Coronary artery (tissue), 2 donors: ENCODE results near the gene ABCB8.
A peak's percentile ranks its signal among the peaks of the same experiment; 100 is the strongest.

Source experiments
- DNase-seq: peaks from one replicate; pipeline ENCODE4 v3.0.0-alpha.2; 2017; ENCODE audit warnings: low spot score
- H3K27ac ChIP-seq, 2 donors: fragments of 200-600 bp; sonication (generic); one replicate each; pipeline ENCODE4 v1.5.1; 2016 to 2019
- H3K4me3 ChIP-seq: fragments of 200-600 bp; sonication (generic); 2 replicates; pipeline ENCODE4 v1.5.1; 2016; ENCODE audit warnings: mild to moderate bottlenecking, moderate library complexity
- TF ChIP-seq, protein P1 (sequence below): fragments of 200-600 bp; sonication (generic); IDR thresholded peaks from one replicate; pipeline ENCODE4 v1.5.1; 2019; ENCODE audit warnings: antibody characterized with exemption

The ABCB8 gene

DNA sequence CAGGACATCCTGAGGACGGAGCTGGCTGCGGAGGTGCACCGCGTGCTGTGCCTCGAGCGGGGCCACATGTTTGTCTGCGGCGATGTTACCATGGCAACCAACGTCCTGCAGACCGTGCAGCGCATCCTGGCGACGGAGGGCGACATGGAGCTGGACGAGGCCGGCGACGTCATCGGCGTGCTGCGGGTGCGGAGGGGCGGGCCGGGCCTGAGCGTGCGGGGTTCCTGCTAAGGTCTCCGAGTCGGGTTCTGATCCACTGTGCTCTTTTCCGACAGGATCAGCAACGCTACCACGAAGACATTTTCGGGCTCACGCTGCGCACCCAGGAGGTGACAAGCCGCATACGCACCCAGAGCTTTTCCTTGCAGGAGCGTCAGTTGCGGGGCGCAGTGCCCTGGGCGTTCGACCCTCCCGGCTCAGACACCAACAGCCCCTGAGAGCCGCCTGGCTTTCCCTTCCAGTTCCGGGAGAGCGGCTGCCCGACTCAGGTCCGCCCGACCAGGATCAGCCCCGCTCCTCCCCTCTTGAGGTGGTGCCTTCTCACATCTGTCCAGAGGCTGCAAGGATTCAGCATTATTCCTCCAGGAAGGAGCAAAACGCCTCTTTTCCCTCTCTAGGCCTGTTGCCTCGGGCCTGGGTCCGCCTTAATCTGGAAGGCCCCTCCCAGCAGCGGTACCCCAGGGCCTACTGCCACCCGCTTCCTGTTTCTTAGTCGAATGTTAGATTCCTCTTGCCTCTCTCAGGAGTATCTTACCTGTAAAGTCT lies 14.3 kb upstream of the ABCB8 start:
- no peak for DNase-seq
- Histone ChIP-seq H3K27ac (no peak overlapping the region), H3K4me3 (peak overlapping the region; percentile 64)
- TF ChIP-seq, protein P1, sequence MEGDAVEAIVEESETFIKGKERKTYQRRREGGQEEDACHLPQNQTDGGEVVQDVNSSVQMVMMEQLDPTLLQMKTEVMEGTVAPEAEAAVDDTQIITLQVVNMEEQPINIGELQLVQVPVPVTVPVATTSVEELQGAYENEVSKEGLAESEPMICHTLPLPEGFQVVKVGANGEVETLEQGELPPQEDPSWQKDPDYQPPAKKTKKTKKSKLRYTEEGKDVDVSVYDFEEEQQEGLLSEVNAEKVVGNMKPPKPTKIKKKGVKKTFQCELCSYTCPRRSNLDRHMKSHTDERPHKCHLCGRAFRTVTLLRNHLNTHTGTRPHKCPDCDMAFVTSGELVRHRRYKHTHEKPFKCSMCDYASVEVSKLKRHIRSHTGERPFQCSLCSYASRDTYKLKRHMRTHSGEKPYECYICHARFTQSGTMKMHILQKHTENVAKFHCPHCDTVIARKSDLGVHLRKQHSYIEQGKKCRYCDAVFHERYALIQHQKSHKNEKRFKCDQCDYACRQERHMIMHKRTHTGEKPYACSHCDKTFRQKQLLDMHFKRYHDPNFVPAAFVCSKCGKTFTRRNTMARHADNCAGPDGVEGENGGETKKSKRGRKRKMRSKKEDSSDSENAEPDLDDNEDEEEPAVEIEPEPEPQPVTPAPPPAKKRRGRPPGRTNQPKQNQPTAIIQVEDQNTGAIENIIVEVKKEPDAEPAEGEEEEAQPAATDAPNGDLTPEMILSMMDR, result no peak

DNA sequence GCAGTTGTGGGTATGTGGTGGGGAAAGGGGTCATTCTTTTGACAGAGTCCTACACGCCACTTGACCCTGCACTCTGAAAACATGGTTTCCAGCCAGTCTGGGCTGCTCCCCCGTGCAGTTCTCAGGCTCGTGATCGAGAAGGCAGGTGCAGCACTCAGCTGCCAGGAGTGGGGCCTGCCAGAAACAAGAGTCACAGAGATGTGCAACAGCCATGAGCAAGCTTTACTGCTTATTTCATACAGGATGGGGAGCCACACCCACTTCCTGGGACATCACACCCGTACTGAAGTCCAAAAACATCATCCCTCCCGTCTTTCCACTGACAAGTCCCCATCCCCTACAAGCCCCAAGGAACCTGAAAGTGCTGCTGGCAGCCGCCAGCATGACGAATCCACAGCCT lies 13.3 kb upstream of the ABCB8 start:
- TF ChIP-seq, protein P1, result no peak
- DNase-seq, result no peak
- no peak overlapping the region for H3K4me3 ChIP-seq
- H3K27ac ChIP-seq, result no peak overlapping the region

DNA sequence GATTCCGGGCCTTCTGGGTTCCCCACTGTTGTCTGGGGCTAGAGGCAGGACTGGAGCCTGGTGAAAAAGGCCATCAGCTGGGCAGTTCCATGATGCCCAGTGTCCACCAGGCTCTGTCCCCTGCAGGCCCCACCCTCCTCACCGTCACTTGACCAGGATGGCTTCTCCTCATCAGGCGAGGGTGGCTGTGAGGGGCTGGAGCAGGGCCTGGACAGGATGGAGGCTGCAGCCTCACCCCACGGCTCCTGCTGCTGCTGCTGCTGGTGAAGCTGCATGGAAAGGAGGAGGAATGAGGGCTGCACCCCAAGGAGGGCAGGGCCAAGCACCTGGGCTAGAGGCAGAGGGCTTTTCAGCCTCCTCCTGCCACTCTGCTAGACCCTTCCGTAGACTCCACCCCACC lies 12.3 kb upstream of the ABCB8 start:
- TF ChIP-seq, protein P1, result no peak

DNA sequence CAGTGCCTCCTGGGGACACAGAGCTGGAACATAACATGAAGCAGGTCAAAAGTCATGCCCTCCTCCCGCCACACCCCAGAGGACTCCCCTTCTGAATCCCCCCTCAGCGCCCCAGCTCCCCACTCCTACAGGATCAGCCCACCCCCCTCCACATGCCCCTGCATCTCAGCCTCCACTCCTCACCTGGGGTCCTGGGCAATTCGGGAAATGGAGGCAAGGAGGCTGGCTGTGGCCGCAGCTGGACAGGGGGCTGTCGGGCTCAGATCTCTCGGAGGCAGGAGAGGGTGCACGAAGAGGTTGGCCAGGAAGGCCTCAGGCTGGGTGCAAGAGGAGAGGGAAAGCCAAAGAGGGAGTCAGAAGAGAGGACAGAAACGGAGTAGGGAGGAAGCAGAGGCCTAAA lies 11.7 kb upstream of the ABCB8 start:
- TF ChIP-seq, protein P1, result no peak
- Histone ChIP-seq H3K4me3 (no peak overlapping the region), H3K27ac (no peak overlapping the region)
- no peak for DNase-seq

More for the DNA sequence above, 12.3 kb upstream of the ABCB8 start:
- Histone ChIP-seq H3K4me3 (no peak overlapping the region), H3K27ac (no peak overlapping the region)
- DNase-seq, result no peak

DNA sequence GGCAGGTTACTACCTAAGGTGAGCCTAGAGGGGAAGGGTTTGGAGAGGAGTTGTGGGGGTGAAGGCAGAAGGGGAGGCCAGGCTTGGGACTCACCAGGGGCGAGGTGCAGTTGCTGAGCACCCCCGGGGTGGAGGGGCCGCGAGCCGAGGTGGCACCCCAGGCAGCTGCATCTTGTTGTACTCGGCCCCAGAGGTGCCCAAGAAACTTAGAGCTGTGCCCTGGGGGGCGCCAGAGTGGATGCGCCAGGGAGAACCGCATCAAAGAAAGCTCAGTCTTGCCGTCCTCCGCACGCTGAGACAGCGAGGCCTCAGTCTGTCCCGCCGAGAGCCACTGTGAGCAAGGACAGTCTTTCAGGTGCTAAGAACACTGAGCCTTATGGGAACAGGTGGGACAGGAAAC lies 11.3 kb upstream of the ABCB8 start:
- no peak for DNase-seq
- H3K4me3 ChIP-seq, result no peak overlapping the region
- TF ChIP-seq, protein P1, result no peak
- H3K27ac ChIP-seq, result no peak overlapping the region

DNA sequence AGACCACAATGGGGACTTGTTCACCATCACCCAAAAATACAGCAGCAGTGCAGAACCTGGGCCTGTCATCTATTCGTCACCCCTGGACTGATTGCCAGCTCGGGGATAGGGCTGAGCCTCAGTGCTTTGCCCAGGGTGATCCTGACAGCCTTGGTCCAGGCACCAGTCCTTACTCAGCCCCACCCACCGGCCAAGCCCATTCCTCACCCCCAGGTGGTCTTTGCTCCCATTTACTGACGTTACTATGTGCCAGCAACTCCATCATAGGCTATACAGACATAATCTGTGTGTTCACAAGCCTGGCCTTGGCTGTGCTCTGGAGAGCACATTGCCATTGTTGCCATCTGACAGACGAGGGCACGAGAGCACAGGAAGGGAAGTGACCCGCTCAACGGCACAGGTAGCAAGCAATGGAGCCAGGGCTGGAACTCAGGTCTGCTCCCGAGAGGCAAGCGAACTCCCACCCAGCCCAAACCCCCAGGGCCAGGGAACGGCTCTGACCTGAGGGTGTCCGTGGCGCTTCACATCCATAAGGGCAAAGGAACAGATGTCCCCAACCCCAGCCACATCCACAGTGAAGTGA lies 10.8 kb upstream of the ABCB8 start:
- Histone ChIP-seq H3K27ac (no peak overlapping the region), H3K4me3 (no peak overlapping the region)
- TF ChIP-seq, protein P1, result no peak
- no peak for DNase-seq

DNA sequence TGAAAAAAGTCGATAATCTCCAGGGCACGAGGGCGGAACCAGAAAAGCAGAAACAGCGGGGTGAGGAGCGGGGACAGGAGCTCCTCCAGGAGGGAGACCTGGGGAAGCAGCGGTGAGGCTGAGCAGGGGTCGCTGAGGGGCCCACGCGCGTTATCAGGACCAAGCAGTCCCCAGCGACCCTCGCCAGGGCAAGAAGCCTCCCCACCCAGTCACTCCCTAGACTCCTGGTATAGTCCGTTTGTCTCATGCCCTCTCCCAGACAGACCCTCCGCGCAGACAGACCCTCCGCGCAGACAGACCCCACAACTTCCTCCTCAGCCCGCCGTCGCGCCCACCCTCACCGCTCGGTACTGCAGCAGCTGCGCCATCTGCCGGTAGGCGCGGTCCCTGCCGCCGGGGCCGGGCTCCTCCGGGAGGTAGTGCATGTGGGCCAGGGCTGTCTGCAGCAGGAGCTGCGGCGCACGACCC lies 10.3 kb upstream of the ABCB8 start:
- DNase-seq, result no peak
- Histone ChIP-seq H3K4me3 (peak overlapping the region; percentile 63), H3K27ac (no peak overlapping the region)
- TF ChIP-seq, protein P1, result peak; percentile 92
